ELF-1 (cell line): Measurements from ENCODE around the gene PRM1.
A peak's percentile ranks its signal among the peaks of the same experiment; 100 is the strongest.
"Not testable (repeated sequence)": the region's sequence is repeated elsewhere in the genome, so short reads cannot be mapped to it uniquely, and the experiment has no call there.

Experiments
- DNase-seq: peaks from one replicate; pipeline ENCODE4 v3.0.0-alpha.2; 2016; ENCODE audit warnings: low read depth, low spot score

PRM1 gene

DNA sequence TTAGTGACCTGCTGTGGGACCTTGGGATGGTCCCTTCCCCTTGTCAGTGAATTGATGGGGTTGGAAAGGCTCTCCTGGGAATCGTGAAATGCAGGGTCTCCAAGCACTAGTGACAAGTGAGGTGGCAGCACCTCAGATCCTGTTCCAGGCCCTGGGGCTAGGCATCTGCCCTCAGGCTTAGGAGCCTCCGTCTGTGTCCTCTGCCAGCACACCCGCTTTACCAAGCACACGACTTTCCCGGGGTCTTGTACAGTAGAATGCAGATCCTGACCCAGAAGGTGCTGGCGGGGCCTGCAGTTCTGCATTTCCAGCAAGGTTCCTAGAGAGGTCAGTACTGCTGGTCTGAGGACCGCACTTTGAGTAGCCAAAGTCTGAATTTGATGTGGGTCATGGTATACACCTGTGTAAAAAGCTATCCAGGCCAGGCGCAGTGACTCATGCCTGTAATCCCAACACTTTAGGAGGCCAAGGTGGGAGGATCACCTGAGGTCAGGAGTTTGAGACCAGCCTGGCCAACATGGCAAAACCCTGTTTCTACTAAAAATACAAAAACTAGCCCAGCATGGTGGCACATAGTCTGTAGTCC, 33.3 kb upstream of the PRM1 start:
- DNase-seq, result no peak

- no peak for DNase-seq
These were observed 32.6 kb upstream of the PRM1 start for GRCh38 chr16:11313493-11314308.

- DNase-seq, result peak; percentile 73
These were observed 31.8 kb upstream of the PRM1 start for GRCh38 chr16:11312718-11313492.

GRCh38 chr16:11310997-11311561, 29.9 kb upstream of the PRM1 start:
- no peak for DNase-seq

GRCh38 chr16:11310634-11310977, 29.5 kb upstream of the PRM1 start:
- no peak for DNase-seq

GRCh38 chr16:11309895-11310633, 28.9 kb upstream of the PRM1 start:
- DNase-seq, result no peak

GRCh38 chr16:11308493-11309283, 27.6 kb upstream of the PRM1 start:
- DNase-seq, result no peak

DNA sequence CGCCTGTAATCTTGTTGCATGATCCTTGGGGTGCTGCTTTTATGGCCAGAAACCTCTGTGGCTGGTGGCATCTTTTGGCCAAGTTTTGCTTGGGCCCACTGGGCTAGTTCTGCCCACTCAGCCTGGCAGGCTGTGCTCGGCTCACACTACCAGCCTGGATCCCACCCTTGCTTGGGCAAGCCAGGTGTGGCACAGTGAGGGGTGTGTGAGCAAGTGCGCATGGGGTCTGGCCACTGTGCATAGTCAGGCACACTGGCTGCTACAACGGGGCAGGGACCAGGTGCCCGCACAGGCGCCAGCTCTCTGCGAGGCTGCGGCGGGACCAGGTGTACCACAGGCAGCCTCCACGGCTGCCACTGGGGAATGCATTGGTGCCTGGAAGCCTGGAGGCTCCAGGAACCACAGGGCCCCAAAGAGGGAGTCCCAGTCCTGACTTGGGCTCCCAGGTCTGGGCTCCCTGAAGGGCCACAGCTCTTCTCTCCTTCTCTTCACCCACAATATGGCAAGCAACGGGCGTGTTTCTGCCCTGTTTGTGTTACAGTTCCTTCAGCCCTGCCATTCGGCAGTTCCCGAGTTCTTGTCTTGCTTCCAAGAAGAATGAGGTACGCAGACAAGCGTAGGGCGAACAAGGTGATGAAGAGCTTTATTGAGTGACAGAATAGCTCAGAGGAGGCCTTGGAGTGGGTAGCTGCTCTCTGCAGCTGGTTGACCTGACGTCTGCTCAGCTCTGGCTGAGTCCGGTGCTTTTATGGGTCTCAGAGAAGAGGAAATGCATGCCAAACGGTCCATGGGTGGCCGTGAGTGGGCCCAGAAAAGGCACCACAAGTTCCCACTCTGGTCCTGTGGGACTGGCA, 26.7 kb upstream of the PRM1 start:
- DNase-seq, result no peak

DNA sequence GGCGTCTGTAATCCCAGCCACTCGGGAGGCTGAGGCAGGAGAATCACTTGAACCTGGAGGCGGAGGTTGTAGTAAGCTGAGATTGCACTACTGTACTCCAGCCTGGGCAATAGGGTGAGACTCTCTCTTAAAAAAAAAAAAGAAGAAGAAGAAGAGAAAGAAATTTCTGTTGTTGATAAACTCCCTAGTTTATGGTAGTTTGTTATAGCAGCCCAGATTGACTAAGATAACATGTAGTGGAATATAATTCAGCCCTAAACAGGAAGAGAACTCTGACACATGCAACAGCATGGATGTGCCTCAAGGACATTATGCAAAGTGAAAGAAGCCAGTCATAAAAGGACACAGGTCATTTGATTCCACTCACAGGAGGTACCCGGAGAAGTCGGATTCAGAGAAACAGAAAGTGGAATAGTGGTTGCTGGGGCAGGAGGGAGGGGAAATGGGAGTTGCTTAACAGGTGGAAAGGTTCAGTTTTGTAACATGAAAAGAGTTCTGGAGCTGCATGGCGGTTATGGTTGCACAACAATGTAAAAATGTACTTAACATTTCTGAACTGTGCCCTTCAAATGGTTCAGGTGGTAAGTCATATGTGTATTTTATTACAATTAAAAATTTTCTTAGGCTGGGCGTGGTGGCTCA, 26.0 kb upstream of the PRM1 start:
- DNase-seq, result no peak

DNA sequence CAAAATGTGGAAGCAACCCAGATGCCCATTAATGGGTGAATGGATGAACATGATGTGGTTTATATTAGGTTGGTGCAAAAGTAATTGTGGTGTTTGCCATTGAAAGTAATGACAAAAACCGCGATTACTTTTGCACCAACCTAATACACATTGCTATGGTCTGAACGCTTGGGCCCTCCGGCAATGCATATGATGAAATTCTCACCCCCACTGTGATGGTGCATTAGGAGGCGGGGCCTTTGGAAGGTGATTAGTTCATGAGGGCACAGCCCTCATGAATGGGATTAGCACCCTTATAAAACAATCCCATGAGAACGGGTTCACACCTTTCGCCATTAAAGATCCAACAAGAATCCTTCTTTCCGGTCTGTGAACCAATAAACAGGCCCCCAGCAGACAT, 25.3 kb upstream of the PRM1 start:
- DNase-seq, result peak; percentile 84

DNA sequence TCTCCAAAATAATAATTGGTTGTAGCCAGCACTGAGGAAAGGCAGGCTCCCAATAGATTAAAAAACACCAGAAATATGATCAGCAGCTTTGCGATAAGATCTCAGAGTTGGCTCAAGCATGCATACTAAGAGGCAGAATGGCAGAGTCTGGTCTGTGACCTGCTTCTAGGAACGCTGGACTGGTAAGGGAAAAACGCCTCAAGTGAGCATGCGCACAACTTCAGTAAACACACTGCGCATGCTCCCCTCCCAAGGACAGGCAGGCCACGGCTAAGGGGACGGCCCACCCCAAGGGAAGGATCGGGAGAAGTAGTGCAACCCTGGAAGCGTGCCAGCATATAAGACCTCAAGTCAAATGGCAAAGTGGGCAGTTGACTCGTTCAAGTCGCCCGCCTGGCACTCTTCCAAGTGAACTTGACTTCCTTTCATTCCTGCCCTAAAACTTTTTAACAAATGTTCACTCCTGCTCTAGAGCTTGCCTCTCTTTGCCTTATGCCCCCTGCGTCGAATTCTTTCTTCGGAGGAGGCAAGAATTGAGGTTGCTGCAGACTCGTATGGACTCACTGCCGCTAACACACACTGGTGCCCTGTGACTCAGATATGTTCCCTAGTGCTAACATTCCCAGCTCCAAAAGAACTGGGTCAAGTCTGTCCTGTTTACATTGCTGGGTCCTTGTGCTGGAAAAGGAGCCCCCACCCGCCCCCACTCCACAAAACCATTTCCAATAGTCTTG, 22.4 kb upstream of the PRM1 start:
- DNase-seq, result no peak

DNA sequence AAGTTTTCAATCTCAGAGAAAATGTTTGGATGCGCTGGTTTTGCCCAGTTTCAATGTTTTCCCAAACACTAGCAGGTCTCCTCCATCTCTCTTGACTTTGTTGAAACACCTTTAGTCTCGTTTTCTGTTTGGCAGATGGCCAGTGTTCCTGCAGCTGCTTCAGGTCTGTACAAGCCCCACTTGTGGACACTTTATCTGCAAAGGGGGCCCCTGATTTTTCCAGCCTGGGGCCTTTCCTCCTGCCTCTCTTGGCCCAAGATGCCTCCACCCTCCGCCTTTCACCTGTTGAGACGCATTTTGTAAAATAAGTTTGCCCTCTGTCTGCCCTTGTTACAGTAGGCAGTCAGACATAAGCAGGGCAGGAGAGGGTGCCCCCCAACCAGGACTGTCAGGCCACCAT, 21.8 kb upstream of the PRM1 start:
- no peak for DNase-seq

GRCh38 chr16:11301645-11302501, 20.7 kb upstream of the PRM1 start:
- no peak for DNase-seq

DNA sequence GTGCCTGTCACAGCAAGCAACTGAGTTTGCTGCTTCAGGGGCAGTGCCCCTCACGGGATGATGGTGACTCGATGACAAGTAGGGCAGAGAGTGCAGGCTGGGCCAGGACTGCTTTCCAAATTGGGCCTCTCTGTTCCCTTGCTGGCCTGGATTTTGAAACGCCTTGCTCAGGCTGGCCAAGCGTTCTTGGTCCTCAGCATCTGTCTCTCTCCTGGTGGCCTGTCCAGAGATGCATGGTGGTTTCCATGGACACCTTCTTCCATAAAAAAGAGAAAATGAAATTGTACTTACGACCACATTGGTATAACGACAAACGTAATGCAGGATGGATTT, 19.4 kb upstream of the PRM1 start:
- no peak for DNase-seq

- no peak for DNase-seq
These were observed 18.9 kb upstream of the PRM1 start for GRCh38 chr16:11299865-11300559.

DNA sequence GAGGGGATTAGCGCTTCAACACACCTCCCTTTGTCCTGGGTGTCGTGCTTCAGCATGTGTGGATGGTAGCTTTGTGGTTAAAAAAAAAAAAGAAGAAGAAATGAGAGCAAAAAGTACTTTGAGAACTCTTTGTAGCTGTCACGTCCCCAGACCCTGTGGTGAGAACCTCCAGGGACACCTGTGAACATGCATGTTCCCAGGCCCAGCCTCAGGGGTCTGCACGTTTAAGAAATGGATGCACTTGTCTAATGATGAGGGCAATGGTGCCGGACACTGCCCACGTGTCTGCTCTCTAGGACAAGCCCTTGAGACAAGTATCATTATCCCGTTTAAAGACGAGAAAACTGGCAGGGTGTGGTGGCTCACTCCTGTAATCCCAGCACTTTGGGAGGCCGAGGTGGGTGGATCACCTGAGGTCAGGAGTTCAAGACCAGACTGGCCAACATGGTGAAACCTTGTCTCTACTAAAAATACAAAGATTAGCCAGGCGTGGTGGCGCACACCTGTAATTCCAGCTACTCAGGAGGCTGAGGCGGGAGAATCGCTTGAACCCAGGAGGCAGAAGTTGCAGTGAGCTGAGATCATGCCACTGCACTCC, 17.9 kb upstream of the PRM1 start:
- DNase-seq, result not testable (repeated sequence)
